Measurements from ENCODE around the gene ANO9.

The ANO9 gene

DNA sequence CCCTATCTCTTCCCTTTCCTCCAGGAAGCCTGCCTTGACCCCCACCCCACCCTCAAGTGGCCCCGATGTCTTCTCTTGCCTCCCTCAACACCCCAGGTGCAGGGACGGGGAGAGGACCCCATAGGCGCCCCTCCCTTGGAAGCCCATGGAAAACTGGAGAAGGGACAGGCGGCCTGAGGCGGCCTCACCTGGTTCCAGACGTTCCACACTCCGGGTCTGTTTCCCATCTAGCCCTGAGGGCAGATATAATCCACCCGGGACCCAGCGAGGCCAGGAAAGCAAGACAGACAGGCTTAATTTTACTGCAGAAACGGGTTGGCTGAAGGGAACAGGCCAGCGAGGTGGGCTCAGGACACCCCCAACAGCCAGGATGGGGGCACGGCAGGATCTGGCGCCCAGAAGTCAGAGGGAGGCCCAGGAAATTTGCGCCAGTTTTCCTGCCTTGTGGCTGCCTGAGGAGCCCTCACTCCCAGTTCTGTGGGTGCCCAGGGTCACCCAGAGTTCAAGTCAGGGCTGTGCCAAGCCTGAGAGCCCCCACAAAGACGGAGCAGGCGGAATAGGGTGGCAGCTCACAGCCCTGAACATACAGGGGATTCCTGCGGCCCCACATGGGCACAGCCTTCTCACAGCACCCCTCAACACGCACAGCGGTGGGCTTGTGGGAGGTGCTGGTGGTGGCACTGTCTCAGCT, 24.0 kb downstream of the ANO9 start:
- peak overlapping the region; percentile 64 for H3K14ac ChIP-seq (ENCODE audit: low read length)
- H3K4ac ChIP-seq (ENCODE audit: low read depth, low read length): no peak overlapping the region
- H3K4me1 ChIP-seq (ENCODE audit: control insufficient read depth in 1 of 2, insufficient read depth in 2 of 2, low read length in 2 of 2): peaks cover 19 to 32% of the 10 kb centered on the region in 2 experiments
- H4K12ac ChIP-seq (ENCODE audit: low read depth, low read length): peak overlapping the region; percentile 15
- peak overlapping the region; percentile 72 for H2BK120ac ChIP-seq (ENCODE audit: insufficient read depth, low read length, poor library complexity)
- H3K9me3 ChIP-seq (ENCODE audit: insufficient read depth, low read depth, low read length): peaks cover 6% of the 10 kb centered on the region
- H3K79me1 ChIP-seq (ENCODE audit: low read length): peaks cover 20% of the 10 kb centered on the region
- H3K18ac ChIP-seq (ENCODE audit: low read length): peak overlapping the region; percentile 44
- no peak overlapping the region for H3K4me3 ChIP-seq (ENCODE audit: low read depth, low read length)
- no peaks in the 10 kb centered on the region for H3K27me3 ChIP-seq (ENCODE audit: insufficient read depth, low read length)
- peak overlapping the region; percentile 82 for H3K27ac ChIP-seq (ENCODE audit: low read depth, low read length)
- H2BK5ac ChIP-seq (ENCODE audit: low read depth, low read length, poor library complexity): peak overlapping the region; percentile 48
- peak overlapping the region; percentile 87 for H4K91ac ChIP-seq (ENCODE audit: low read depth, low read length)
- H3K9ac ChIP-seq (ENCODE audit: low read length): no peak overlapping the region
- DNase-seq: peak; percentile 56 to 82
- no peak overlapping the region for H2AFZ ChIP-seq (ENCODE audit: insufficient read depth, low read length, poor library complexity)
- peak overlapping the region; percentile 73 for H3K4me2 ChIP-seq (ENCODE audit: low read length)
- peaks cover 14% of the 10 kb centered on the region for H3K79me2 ChIP-seq (ENCODE audit: control insufficient read depth, insufficient read depth, low read length, poor library complexity)
- no peak overlapping the region for H4K8ac ChIP-seq (ENCODE audit: low read depth, low read length)
- H2AK5ac ChIP-seq (ENCODE audit: low read length): peak overlapping the region; percentile 76
- no peak overlapping the region for H3K23ac ChIP-seq (ENCODE audit: low read length)
- no peaks in the 10 kb centered on the region for H3K36me3 ChIP-seq (ENCODE audit: control insufficient read depth in 1 of 2, insufficient read depth in 2 of 2, low read length in 2 of 2)
- peak overlapping the region; percentile 78 for H2BK12ac ChIP-seq (ENCODE audit: low read length)
- no CpG with 5 or more reads among the region's 19 CpGs for WGBS (ENCODE audit: extremely low coverage, insufficient coverage, insufficient read length)

DNA sequence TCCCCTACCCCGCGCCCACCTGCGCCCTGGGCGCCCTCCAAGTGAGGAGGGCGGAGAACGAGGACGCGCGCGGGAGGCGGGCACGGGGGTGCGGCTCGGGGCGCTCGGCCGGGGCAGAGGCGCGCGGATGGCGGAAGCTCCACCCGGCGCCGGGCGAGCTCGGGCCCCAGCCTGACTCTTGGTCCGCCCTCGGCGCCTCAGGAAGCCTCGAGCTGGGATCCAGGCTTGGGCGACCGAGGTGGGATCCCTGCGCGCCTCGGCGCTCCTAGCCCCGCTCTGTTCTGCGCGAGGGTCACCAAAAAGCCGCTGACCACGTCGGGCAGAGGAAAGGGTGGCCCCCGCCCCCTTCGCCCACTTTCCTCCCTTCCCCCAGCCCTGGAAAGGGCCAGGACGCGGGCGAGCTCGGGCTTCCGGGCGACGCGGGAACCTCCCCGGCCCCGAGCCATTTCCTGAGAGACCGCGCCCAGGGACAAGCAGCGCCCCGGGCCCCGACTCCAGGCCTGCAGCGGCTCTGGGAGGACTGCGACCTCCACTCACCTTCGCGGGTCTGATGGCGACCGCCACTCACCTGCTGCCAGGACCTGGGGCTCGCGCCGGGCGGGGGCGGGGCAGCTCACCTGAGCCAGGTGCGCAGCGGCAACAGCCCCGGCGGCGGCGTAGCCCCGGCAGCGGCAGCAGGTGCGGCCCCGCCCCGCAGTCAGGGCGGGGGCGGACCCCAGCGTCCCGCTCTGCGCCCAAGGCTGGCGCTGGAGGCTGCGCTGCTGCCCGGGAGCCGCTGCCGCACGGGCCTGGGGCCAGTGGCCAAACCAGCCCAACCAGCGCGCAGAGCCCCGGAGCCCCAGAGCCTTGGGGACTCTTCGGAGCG, 24.8 kb downstream of the ANO9 start:
- Histone ChIP-seq H4K12ac (ENCODE audit: low read depth, low read length) (peak overlapping the region; percentile 37), H3K9me3 (ENCODE audit: insufficient read depth, low read depth, low read length) (peaks cover 6% of the 10 kb centered on the region), H3K27me3 (ENCODE audit: insufficient read depth, low read length) (no peaks in the 10 kb centered on the region), H4K8ac (ENCODE audit: low read depth, low read length) (peak overlapping the region; percentile 72), H4K91ac (ENCODE audit: low read depth, low read length) (peak overlapping the region; percentile 82), H3K9ac (ENCODE audit: low read length) (no peak overlapping the region), H3K4me2 (ENCODE audit: low read length) (peak overlapping the region; percentile 73), H3K14ac (ENCODE audit: low read length) (peak overlapping the region; percentile 87), H3K23ac (ENCODE audit: low read length) (no peak overlapping the region), H3K18ac (ENCODE audit: low read length) (peak overlapping the region; percentile 70), H2BK120ac (ENCODE audit: insufficient read depth, low read length, poor library complexity) (peak overlapping the region; percentile 83), H2AFZ (ENCODE audit: insufficient read depth, low read length, poor library complexity) (peak overlapping the region; percentile 57), H2BK12ac (ENCODE audit: low read length) (peak overlapping the region; percentile 67), H3K79me1 (ENCODE audit: low read length) (peaks cover 20% of the 10 kb centered on the region), H3K4me1 (ENCODE audit: control insufficient read depth in 1 of 2, insufficient read depth in 2 of 2, low read length in 2 of 2) (peaks cover 19 to 32% of the 10 kb centered on the region in 2 experiments), H3K79me2 (ENCODE audit: control insufficient read depth, insufficient read depth, low read length, poor library complexity) (peaks cover 14% of the 10 kb centered on the region), H2BK5ac (ENCODE audit: low read depth, low read length, poor library complexity) (peak overlapping the region; percentile 37), H3K36me3 (ENCODE audit: control insufficient read depth in 1 of 2, insufficient read depth in 2 of 2, low read length in 2 of 2) (no peaks in the 10 kb centered on the region), H3K4ac (ENCODE audit: low read depth, low read length) (peak overlapping the region; percentile 28), H2AK5ac (ENCODE audit: low read length) (peak overlapping the region; percentile 52), H3K27ac (ENCODE audit: low read depth, low read length) (peak overlapping the region; percentile 82), H3K4me3 (ENCODE audit: low read depth, low read length) (peak overlapping the region; percentile 61)
- peak; percentile 76 to 86 for DNase-seq
- no CpG with 5 or more reads among the region's 97 CpGs for WGBS (ENCODE audit: extremely low coverage, insufficient coverage, insufficient read length)

DNA sequence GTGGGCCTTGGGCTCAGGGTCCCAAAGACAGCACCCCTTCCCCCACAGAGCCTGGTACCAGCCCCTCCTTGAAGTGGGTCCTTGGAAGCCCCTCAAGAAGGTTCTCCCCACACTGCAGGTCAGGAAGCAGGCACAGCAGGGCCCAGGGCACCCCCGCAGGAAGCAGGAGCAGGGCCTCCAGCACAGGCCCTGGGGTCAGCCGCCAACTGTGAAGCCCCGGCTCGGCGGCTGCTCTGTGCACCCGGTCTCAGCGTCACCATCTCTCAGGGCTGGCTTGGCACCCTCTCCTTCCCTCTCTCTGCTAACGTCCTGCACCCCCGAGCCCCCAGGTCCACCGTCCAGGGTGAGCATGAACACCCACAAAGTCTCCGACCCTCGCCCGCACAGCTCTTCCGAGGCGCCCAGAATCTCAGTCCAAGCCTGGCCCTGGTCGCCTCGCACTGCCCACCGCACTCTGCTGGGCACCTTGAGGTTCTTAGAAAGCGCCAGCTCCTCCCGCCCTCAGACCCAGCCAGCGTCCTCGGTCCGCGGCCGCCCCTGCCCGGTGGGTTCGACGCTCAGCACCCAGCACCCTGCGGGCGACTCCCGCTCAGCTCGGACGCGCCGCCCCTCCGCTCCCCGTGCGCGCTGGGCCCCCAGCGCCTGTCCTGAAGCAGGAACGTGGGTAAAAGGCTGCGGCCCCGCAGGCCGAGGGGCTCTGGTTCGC, 25.6 kb downstream of the ANO9 start:
- H3K36me3 ChIP-seq (ENCODE audit: control insufficient read depth in 1 of 2, insufficient read depth in 2 of 2, low read length in 2 of 2): no peaks in the 10 kb centered on the region
- H3K9ac ChIP-seq (ENCODE audit: low read length): peak overlapping the region; percentile 44
- peak overlapping the region; percentile 87 for H3K14ac ChIP-seq (ENCODE audit: low read length)
- peak overlapping the region; percentile 73 for H3K4me2 ChIP-seq (ENCODE audit: low read length)
- H3K4ac ChIP-seq (ENCODE audit: low read depth, low read length): peak overlapping the region; percentile 73
- H3K27ac ChIP-seq (ENCODE audit: low read depth, low read length): peak overlapping the region; percentile 82
- H2BK12ac ChIP-seq (ENCODE audit: low read length): peak overlapping the region; percentile 7
- peaks cover 19 to 32% of the 10 kb centered on the region in 2 experiments for H3K4me1 ChIP-seq (ENCODE audit: control insufficient read depth in 1 of 2, insufficient read depth in 2 of 2, low read length in 2 of 2)
- H3K18ac ChIP-seq (ENCODE audit: low read length): peak overlapping the region; percentile 70
- peak overlapping the region; percentile 37 for H4K12ac ChIP-seq (ENCODE audit: low read depth, low read length)
- peak overlapping the region; percentile 61 for H3K4me3 ChIP-seq (ENCODE audit: low read depth, low read length)
- H2BK120ac ChIP-seq (ENCODE audit: insufficient read depth, low read length, poor library complexity): peak overlapping the region; percentile 83
- H3K79me2 ChIP-seq (ENCODE audit: control insufficient read depth, insufficient read depth, low read length, poor library complexity): peaks cover 14% of the 10 kb centered on the region
- peak overlapping the region; percentile 72 for H4K8ac ChIP-seq (ENCODE audit: low read depth, low read length)
- no peaks in the 10 kb centered on the region for H3K27me3 ChIP-seq (ENCODE audit: insufficient read depth, low read length)
- H3K9me3 ChIP-seq (ENCODE audit: insufficient read depth, low read depth, low read length): peaks cover 6% of the 10 kb centered on the region
- peak overlapping the region; percentile 82 for H4K91ac ChIP-seq (ENCODE audit: low read depth, low read length)
- H3K79me1 ChIP-seq (ENCODE audit: low read length): peaks cover 20% of the 10 kb centered on the region
- H2AFZ ChIP-seq (ENCODE audit: insufficient read depth, low read length, poor library complexity): peak overlapping the region; percentile 57
- H3K23ac ChIP-seq (ENCODE audit: low read length): peak overlapping the region; percentile 47
- no peak for DNase-seq
- H2AK5ac ChIP-seq (ENCODE audit: low read length): peak overlapping the region; percentile 22
- peak overlapping the region; percentile 37 for H2BK5ac ChIP-seq (ENCODE audit: low read depth, low read length, poor library complexity)
- WGBS (ENCODE audit: extremely low coverage, insufficient coverage, insufficient read length): no CpG with 5 or more reads among the region's 45 CpGs

DNA sequence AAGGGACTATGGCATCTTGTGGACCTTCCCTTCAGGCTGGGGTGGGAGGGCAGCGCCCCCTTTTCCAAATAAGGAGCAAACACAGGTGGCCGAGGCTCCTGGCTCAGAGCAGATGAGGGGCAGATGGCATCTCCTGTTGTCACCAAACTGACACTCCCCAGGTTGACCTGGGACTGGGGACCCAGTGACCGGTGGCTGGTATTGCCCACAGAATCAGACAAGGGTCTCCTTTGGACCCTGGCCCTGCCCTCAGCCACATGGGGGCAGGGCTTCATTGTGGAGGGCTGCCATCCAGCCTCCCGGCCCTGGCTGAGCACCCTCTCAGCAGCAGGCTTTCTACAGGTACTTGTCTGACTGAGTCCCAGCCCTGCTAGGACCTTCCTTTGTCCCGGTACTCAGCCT, 26.2 kb downstream of the ANO9 start:
- no peaks in the 10 kb centered on the region for H3K36me3 ChIP-seq (ENCODE audit: control insufficient read depth in 1 of 2, insufficient read depth in 2 of 2, low read length in 2 of 2)
- peak overlapping the region; percentile 82 for H4K91ac ChIP-seq (ENCODE audit: low read depth, low read length)
- H3K4me3 ChIP-seq (ENCODE audit: low read depth, low read length): peak overlapping the region; percentile 15
- no peaks in the 10 kb centered on the region for H3K27me3 ChIP-seq (ENCODE audit: insufficient read depth, low read length)
- H3K27ac ChIP-seq (ENCODE audit: low read depth, low read length): no peak overlapping the region
- H3K4me2 ChIP-seq (ENCODE audit: low read length): peak overlapping the region; percentile 73
- peak overlapping the region; percentile 70 for H3K18ac ChIP-seq (ENCODE audit: low read length)
- H3K23ac ChIP-seq (ENCODE audit: low read length): no peak overlapping the region
- no CpG with 5 or more reads among the region's 5 CpGs for WGBS (ENCODE audit: extremely low coverage, insufficient coverage, insufficient read length)
- H3K79me2 ChIP-seq (ENCODE audit: control insufficient read depth, insufficient read depth, low read length, poor library complexity): peaks cover 14% of the 10 kb centered on the region
- H4K8ac ChIP-seq (ENCODE audit: low read depth, low read length): no peak overlapping the region
- H3K9me3 ChIP-seq (ENCODE audit: insufficient read depth, low read depth, low read length): peaks cover 6% of the 10 kb centered on the region
- no peak overlapping the region for H2AFZ ChIP-seq (ENCODE audit: insufficient read depth, low read length, poor library complexity)
- DNase-seq: no peak
- H4K12ac ChIP-seq (ENCODE audit: low read depth, low read length): peak overlapping the region; percentile 37
- peaks cover 20% of the 10 kb centered on the region for H3K79me1 ChIP-seq (ENCODE audit: low read length)
- H3K9ac ChIP-seq (ENCODE audit: low read length): no peak overlapping the region
- H3K14ac ChIP-seq (ENCODE audit: low read length): peak overlapping the region; percentile 87
- H3K4me1 ChIP-seq (ENCODE audit: control insufficient read depth in 1 of 2, insufficient read depth in 2 of 2, low read length in 2 of 2): peaks cover 19 to 32% of the 10 kb centered on the region in 2 experiments
- H2BK5ac ChIP-seq (ENCODE audit: low read depth, low read length, poor library complexity): no peak overlapping the region
- peak overlapping the region; percentile 22 for H2AK5ac ChIP-seq (ENCODE audit: low read length)
- H2BK120ac ChIP-seq (ENCODE audit: insufficient read depth, low read length, poor library complexity): peak overlapping the region; percentile 21
- H3K4ac ChIP-seq (ENCODE audit: low read depth, low read length): peak overlapping the region; percentile 73
- H2BK12ac ChIP-seq (ENCODE audit: low read length): no peak overlapping the region
